HG02642 (cell line): ENCODE results near the gene PLA2G4B.
"Not testable (repeated sequence)": the region's sequence is repeated elsewhere in the genome, so short reads cannot be mapped to it uniquely, and the experiment has no call there.

Experiments
- ATAC-seq: cut with Tn5 transposase; IDR thresholded peaks from one replicate; pipeline ENCODE4 v1.9.1; 2021; ENCODE audit warnings: mild to moderate bottlenecking; ENCODE audit not compliant: unreplicated experiment, poor library complexity

The PLA2G4B gene

DNA sequence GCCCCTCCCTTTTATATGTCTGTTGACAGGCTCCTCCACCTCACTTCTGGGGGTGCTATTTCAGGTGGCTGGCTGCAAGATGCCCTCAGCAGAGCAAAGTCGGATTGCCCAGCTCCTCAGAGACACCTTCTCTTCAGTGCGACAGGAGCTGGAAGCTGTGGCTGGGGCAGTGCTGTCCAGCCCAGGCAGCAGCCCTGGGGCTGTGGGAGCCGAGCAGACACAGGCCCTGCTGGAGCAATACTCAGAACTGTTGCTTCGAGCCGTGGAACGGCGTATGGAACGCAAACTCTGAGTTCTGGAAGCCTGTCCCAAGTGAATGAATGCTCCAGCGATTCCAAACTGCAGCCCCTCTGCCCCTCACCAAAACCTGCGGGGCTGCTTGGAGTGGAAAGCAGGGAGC lies 13.5 kb upstream of the PLA2G4B start:
- no peak for ATAC-seq

DNA sequence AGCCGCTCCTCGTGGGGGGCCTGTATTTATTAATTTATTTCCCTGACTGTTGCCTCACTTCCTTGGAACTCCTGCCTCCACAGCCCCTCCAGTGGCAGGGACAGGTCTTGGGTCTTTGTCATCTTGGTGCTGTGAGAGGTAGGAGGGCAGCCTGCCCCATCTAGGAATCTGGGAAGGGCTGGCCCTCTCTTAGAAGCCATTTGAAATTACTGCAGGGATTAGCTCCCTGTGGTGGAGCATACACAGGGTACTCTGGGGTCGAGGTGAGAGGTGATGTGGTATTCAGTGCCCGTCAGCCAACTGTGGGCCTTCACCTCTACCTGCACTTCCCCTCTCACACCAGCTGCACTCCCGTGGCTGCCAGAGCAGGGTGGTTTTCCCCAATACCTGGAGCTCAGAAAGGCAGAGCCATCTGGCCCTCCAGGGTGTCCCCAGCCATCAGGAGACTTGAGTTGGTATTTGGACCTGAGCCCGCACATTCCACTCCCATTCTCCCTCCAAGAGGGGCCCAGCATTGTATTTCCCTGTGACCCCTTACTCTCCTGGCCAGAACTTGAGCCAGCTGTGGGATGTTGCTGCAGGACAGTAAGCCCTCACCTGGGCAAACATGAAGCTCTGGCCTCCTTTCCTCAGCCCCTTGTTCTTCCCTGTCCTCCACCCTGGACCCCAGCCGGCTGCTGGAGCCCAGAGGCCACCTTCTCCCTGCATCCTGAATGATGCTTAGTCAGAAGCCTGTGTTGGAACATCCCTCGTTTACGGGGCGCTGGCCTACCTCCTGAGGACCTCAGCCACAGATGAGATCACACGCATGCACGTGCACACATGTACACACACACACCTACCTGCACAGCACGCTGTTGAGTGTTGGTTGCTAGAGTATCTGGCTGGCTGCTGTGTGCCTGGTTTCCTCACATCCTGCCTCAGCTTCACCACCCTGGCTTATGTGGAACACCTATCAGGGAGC lies 12.8 kb upstream of the PLA2G4B start:
- no peak for ATAC-seq

DNA sequence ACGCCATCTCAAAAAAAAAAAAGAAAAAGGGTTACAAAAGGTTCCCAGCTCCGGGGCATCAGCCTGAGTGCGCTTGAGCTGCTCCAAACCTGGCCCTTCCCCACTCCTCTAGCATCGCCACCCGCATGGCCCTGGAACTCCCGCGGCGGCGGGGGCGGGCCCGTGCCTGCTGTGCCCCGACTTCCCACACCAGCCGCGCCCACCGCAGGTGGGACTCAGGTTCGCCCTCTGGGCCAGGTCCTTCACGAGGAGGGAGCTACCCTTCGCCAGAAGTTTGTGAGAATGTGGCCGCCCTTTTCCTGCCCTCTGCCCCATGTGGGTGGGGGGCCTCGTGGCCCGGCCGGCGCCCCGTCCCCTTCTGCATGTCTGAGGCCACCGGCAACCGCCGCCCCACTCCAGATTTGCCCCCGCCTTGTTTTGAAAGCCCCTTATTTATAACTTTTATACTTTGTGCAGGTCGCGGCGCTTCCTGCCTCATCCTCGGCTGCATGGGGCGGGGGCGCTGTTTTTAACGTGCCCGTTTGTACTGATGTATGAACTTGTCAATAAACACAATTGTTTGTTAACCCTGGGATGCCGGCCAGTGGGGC lies 11.3 kb upstream of the PLA2G4B start:
- peak; percentile 4 for ATAC-seq

DNA sequence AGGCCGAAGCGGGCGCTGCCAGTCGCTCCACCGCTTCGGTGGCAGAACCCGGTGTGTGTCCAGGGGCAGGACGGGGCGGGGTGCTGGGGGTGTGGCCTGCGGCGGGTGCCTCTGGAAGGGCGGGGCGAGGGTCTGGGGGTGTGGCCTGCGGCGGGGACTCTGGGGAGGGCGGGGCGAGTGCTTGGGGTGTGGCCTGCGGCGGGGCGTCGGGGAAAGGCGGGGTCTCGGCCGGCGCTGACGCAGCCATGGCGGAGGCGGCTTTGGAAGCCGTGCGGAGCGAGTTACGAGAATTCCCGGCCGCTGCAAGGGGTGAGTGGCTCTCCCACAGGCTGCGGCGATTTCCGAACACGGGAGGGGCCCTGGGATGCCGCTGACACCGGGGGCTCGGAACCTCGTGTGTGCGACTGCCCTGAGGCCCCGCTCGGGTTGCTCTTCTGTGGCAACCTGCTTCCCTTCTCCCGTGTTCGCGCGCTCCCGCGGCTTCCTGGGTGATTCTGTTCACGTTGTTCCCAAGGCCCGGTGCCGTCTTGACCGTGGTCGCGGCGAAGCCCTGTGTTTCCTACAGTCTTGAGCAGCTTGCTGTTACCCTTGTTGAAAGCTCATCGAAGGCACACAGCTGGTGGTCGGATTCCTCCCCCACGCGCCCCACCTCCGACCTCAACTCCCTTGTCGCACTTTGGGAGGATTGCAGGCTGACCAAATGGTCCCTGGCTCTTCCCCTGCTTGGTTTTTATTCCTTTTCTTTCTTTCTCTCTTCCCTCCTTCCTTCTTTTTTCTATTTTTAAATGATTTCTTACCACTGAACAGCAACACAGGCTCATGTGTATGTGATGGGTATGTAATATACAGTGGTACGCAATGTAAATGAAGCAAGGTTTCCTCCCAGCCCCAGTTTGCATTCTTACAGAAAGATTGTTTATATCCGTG lies 10.5 kb upstream of the PLA2G4B start, which contains the start of gene JMJD7:
Gene JMJD7 (plus strand): TSS at position 213 of the 927 bp plus-strand sequence. CDS start 33 bp downstream, at position 246.
- ATAC-seq = peak; percentile 69

DNA sequence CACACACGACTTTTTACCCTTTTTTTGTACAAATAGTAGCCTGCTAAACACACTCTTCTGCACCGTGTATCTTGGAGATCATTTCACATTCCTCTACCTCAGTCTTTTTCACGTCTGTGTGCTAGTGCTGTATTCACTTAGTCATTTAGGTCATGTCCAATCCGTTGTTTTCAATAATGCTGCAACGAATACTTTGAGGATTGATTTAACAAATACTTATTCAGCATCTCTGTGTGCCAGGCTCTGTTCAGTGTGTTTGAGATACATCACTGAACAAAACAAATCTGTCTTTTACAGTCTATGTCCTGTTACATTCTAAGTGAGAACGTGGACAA lies 9.9 kb upstream of the PLA2G4B start:
- no peak for ATAC-seq

DNA sequence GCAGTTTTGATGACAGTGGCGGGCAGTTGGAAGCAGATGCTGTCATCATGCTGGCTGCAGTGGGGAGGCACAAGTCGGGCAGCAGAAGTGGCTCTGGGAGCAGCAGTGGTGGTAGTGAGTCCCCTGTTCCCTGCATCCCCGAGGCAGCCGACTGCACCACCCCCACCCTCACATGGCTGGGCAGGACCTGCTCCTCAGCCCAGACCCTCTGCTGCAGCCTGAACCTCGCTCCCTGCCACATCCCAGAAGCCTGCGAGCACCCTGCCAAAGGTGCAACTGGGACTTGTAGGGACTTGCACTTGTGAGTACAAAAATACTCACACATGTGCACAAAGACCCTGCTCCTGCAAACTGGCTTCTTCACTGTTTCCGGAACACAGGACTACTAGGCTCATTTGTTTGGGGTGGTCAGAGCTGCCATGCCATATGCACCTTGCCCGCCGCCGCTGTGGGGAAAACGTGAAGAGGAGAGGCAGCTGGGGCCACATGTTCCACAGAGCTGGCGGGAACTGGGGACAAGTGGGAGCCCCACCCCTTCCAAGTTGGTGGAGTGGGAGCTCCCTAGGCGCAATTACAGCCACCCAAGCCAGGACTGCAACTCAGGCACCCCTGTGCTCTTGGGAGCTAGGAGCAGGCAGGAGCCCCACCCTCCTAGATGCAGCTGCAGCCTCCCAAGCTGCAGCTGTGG lies 8.5 kb upstream of the PLA2G4B start:
- ATAC-seq = no peak

DNA sequence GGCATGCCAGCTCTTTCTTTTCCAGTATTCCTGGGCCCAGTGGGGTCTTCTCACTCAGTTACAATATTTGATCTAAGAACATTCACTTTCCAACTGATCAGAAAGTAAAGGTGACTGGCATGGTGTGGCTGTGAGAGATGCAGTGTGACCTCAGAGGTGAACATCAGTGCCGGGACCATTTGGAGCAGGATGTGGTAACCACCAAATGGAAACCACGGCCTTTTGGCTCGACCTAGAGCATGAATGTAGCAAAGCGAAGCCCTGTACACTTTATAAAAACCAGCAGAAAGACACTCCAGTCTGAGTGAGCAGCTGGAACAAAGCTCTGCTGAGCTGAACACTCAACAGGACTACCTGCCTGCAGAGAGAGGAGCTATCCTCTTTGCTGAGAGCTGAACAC lies 7.4 kb upstream of the PLA2G4B start:
- not testable (repeated sequence) for ATAC-seq

DNA sequence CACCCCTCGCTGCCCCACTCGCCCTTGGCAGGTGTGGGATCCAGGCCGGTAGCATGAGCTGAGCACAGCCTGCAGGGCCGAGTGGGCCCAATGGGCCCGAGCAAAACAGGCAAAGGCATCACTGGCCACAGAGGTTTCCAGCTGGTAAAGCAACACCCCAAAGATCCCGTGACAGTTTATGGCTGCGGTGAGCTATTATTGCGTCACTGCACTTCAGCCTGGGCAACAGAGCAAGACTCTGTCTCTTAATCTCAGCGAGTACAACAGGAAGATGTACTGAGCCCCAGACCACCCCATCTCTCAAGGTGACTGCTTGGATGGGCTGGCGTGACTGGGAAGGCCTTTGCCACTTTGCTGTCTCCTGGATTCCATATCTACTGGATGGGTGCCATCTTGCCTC lies 6.4 kb upstream of the PLA2G4B start:
- ATAC-seq = no peak

DNA sequence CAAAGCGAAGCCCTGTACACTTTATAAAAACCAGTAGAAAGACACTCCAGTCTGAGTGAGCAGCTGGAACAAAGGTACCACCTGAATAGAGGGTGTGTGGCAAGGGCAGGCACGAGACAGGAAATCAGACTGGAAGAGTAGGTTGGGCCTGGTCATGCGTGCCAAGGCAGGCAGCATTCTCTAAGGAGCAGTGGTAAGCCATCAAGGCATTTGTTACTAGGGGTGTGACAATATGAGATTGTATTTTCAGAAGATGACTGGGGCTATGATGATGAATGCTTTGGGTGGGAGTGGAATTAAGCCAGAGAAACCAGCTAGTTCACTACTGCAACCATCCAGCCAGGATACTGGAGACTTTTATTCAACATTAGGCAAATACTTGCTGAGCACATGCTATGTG lies 5.8 kb upstream of the PLA2G4B start:
- ATAC-seq = no peak

DNA sequence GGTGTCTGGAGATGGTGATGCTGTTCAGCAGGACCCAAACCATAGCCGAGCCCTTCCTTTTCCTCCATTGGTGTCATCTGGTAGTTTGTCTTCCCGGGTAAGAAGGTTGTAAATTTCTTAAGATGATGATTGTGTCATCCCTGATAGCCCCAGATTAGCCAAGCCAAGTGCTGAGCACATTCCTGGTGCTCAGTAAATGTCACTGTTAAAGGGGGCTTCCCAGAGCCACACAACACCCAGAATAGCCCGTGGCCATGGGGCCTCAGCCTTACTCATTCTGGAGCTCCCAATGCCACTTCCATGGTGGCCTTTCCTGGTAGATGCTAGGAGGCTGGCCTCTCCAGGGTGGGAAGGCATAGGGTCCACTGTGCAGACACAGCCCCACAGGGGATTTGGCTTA lies 4.6 kb upstream of the PLA2G4B start:
- ATAC-seq = no peak

DNA sequence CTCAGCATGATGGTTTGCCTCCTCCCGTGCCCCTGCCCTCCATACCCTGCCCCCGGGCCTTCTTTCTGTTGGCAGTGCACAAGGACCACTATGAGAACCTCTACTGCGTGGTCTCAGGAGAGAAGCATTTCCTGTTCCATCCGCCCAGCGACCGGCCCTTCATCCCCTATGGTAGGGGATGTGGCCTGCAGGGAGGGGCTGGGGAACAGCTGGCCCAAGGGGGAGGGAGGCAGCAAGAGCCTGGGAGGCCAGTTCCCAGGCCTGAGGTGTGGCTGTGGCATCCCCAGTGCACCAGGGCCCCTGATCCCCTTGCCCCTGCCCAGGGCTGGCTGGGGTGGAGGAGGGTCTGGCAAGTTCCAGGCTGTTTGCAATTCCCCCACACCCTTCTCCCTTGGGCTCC lies 2.6 kb upstream of the PLA2G4B start:
- no peak for ATAC-seq

DNA sequence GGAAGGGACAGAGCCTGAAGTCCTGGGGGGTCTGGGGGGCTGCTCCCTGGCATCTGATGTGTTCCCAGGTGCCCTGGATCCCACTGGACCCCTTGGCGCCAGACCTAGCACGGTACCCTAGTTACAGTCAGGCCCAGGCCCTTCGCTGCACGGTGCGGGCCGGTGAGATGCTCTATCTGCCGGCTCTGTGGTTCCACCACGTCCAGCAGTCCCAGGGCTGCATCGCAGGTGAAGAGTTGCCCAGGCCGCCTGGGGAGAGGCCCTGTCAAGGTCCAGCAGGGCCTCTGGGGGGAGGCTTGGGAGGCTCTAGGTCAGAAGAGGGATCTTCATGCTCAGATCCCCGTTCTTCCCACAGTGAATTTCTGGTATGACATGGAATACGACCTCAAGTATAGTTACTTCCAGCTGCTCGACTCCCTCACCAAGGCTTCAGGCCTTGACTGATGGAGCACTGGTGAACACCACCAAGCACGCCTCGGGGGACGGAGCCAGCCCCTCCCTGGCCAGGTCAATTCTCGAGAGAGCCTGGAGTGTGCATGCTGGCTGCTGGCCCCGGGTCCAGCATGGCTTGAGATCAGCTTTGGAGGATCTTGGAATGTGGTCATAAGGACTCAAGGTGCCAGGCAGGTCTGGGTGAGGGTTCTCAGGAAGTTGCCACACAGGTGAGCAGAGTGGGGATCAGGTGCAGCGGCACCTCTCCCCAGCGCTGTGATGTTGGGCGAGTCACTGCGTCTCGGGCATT lies 1.8 kb upstream of the PLA2G4B start:
- ATAC-seq = no peak

DNA sequence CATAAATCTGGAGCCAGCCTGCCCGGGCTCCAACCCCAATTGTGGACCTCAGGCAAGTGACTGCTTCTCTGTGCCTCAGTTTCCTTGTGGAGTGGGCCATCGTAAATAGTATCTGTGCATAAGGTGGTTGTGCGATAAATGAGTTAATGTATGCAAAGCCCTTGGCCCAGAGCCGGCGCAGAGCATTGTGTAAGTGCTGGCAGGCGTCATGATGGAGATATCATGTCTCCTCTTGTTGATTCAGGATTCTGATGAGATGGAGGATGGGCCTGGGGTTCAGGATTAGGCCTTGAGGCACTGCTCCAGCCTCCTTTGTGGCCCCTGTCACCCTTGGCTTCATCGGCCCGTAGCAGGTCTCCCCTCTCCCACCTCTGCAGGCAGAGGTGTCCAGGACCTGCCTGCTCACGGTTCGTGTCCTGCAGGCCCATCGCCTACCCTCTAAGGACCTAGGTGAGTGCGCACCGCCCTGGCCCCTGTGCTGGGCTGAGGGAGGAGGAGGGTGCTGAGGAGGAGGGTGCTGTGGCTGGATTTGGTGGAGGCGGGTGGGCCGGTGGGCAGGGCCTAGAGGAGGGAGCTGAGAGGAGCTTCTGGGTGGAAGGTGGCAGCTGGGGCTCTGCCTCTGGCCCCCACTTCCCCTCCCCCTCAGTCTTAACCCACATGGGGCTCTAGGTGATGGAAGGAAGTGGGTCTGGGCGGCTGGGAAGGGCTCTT lies 1.3 kb downstream of the PLA2G4B start:
- no peak for ATAC-seq

DNA sequence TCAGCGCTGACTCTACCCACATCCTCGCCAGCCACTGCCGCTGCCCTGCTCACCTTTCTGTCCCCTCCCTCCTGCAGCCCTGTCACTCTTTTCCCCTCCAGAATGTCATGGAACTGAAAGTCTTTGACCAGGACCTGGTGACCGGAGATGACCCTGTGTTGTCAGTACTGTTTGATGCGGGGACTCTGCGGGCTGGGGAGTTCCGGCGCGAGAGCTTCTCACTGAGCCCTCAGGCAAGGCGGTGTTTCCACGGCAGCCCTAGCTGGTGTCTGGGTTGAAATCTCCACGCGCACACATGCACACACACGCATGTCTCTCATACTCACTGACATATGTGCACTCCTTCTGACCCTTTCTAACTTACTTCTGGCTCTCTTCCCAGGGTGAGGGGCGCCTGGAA lies 2.0 kb downstream of the PLA2G4B start:
- no peak for ATAC-seq

DNA sequence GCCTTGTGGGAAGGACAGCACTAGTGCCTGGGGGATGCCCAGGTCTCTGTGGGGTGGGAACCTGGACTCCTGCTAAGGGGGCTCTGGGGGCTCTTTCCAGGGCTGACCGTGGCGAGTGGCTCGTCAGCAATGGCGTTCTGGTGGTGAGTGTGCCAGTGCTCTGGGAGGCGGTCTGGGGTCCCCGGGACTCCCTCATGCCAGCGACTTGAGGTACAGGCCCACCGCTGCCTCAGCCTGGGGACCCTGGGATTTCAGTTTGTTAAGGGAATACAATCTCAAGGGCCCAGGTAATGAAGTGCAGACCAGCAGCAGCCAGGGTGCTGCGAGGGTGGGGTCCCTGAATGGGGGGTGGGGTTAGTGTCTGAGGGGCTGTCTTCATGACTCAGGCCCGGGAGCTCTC lies 2.5 kb downstream of the PLA2G4B start:
- no peak for ATAC-seq

DNA sequence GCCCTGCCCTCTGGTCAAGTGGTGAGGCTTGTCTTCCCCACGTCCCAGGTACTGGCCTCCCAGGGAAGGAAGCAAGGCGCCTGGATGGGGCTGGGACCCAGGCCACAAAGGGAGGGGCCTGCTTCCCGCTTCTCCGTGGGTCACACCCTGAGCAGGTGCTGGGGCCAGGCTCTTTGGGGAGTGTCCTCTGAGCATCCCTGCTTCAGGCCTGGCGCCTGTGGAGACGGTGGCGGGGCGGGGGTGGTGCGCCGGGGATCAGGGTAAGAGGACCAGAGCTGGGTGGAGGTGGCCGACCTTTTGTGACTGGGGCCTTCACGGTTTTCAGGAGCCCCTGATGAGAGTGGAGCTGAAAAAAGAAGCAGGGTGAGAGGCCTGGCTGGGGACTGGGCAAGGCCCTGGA lies 3.6 kb downstream of the PLA2G4B start:
- ATAC-seq = no peak

DNA sequence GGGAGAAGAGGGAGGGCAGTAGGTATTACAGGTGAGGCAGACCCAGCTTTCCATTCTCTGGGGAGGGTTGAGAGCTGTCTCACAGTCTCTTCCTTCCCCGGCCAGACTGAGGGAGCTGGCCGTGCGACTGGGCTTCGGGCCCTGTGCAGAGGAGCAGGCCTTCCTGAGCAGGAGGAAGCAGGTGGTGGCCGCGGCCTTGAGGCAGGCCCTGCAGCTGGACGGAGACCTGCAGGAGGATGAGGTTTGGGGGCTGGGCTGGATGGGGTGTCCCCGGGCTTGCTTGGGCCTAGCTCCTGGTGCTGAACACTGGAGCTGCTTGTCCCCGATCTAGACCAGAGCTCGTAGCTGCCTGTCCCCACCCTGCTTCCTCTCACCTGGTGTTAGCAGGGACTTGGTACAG lies 4.9 kb downstream of the PLA2G4B start:
- no peak for ATAC-seq

DNA sequence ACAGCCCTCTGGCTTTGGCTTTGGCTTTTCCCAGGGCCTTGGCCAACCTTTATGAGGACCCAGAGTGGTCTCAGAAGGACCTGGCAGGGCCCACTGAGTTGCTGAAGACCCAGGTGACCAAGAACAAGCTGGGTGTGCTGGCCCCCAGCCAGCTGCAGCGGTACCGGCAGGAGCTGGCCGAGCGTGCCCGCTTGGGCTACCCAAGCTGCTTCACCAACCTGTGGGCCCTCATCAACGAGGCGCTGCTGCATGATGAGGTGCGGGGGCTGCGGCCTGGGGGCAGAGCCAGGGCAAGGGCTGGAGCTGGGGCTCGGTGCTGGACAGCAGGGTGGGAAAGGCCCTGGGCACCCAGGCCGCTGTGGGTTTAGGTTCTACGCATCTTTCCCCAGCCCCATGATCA lies 6.2 kb downstream of the PLA2G4B start:
- ATAC-seq = no peak

DNA sequence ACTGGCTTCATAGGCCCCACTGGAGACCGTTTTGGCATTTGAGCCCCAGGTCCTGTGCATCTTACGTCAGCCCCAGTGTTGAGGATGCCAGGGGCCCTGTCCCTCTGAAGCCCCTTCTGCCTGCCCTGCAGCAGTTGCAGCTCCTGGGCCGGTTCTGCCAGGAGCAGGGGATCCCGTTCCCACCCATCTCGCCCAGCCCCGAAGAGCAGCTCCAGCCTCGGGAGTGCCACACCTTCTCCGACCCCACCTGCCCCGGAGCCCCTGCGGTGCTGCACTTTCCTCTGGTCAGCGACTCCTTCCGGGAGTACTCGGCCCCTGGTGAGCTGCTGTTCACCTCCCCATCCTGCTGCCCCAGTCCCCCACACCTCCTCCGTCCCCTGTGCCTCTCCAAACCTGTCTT lies 8.6 kb downstream of the PLA2G4B start:
- ATAC-seq = no peak
